Dermis microvascular lymphatic vessel endothelial cell (primary cell): ENCODE data around the gene SPEF2. TPM values are rescaled to one million over a fixed set of nuclear protein-coding genes. Genes with fewer than 3 reads are reported as not detected.
"Not testable (repeated sequence)": the region's sequence is repeated elsewhere in the genome, so short reads cannot be mapped to it uniquely, and the experiment has no call there.

ENCODE experiments used
- DNase-seq, 2 donors: peaks; one replicate each; pipeline versions ENCODE4 v3.0.0 to v3.0.0-alpha.2; 2010; ENCODE audit warnings: low read depth in 2 of 2
- total RNA-seq: library from RNA; depleted of rRNA; stranded (reverse); fragments of >200 nt; gene quantifications from 2 replicates; pipeline ENCODE4 v1.2.1, GENCODE V29; 2014

SPEF2 gene
- total RNA-seq, 1 donor from 2014 or later: 0.13 TPM

DNA sequence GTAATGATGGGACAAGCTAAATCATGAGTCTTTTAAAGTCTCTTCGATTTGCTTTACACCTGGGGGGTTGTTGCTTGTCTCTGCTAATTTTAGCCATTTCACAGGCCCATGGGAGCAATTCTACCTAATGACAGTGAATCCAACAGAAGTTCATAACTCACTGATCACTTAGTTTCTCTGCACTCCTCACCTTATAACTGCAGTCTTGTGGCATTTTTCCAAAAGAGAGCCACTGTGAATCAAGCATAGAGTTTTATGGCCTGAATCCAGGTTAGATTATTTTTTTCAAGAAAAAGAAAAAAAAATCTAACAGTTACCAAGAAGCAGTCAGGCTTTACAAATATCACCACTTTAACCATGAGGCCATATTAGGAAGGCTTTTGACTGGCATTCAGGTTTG, 237.5 kb downstream of the SPEF2 start:
- no peak for DNase-seq

- not testable (repeated sequence) for DNase-seq
Measured at GRCh38 chr5:35856186-35856764, 238.6 kb downstream of the SPEF2 start.

DNA sequence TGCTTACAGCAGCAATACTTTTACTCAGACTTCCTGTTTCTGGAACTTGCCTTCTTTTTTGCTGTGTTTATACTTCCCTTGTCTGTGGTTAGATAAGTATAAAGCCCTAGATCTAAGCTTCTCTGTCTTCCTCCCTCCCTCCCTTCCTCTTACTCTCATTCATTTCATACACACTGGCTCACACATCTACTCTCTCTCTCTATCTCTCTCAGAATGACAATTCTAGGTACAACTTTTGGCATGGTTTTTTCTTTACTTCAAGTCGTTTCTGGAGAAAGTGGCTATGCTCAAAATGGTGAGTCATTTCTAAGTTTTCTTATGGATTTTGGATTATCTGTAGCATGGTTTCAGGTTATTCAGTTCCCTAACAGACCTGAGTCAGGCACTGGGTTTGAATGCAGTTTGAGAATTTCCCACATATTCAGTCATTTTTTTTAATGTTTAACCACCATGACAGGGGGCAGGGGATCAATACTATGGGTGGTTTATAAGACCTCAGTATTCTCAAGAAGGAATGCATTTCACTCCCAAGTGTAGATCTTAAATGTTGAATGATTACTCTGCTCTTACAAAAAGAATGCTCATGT, 239.2 kb downstream of the SPEF2 start, which contains the start of gene IL7R:
TSS of gene IL7R (plus strand) at position 127 of the 587 bp plus-strand sequence. CDS start at position 214, 87 bp downstream.
- peak in 1 of 2 donors; percentile 21 for DNase-seq

GRCh38 chr5:35857606-35858205, 240.0 kb downstream of the SPEF2 start:
- peak; percentile 51 to 90 for DNase-seq

- peak in 1 of 2 donors; percentile 62 for DNase-seq
Measured at GRCh38 chr5:35859101-35859661, 241.5 kb downstream of the SPEF2 start.

GRCh38 chr5:35860686-35861085, 243.0 kb downstream of the SPEF2 start:
- no peak for DNase-seq

DNA sequence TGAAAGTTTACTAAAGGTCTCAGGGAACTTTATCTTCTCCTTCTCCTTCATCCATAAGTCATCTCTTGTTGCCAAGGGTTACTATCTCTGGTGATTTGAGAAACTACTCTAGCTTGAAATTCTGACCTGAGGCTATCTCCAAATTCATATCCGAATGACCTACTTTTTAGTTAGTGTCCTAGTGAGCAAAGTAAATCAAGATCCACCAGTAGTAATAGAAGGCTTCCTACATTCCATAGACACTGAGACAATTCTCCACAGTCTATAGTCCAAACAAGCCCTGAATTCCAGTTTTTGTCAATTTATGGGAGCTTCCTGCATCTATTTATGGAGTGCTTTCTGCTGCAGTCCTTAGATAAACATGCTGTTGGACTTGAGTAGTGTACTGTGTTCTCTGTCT, 244.1 kb downstream of the SPEF2 start:
- DNase-seq: peak in 1 of 2 donors; percentile 18

GRCh38 chr5:35862126-35862525, 244.5 kb downstream of the SPEF2 start:
- DNase-seq: no peak

DNA sequence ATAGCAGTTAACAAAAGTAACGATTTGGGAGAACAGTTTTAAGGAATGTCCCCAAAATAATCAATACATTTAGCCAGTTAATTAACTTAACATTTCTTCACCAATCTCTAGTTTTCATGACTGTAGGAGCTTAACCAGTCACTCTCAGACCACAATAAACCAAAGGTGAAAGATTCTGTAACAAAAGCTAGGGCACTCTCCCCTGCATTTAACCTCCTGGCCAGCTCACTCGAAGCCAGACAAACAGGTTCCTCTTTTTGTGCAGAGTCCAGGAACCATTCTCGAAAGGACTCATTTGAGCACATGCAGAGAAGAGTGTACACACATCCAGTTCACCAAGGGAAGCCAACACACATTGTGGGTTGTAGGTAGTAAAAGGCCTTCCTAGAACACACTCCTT, 245.5 kb downstream of the SPEF2 start:
- DNase-seq: no peak

Other genes starting within 250 kb of the SPEF2 start
- 0.25 and 0.51 TPM in 2 replicates for gene IL7R, start 239.0 kb downstream of the SPEF2 start, total RNA-seq